HFF-Myc (cell line): ENCODE measurements around the gene NASP.
A peak's percentile ranks its signal among the peaks of the same experiment; 100 is the strongest.

Source experiments
- DNase-seq: peaks from one replicate; pipeline ENCODE4 v3.0.0-alpha.2; 2011; ENCODE audit warnings: low read depth; ENCODE audit errors: extremely low read depth
- H3K4me3 ChIP-seq: replicated peaks from 2 replicates; pipeline ENCODE4 v1.5.1; 2011; ENCODE audit warnings: low read depth, mild to moderate bottlenecking, control low read depth, low read length
- TF ChIP-seq, protein P1 (sequence below): IDR thresholded peaks from 2 replicates; pipeline ENCODE4 v1.5.1; 2012; ENCODE audit warnings: mild to moderate bottlenecking, low read depth, low read length, control low read depth; ENCODE audit errors: missing control alignments

NASP gene, protein sequence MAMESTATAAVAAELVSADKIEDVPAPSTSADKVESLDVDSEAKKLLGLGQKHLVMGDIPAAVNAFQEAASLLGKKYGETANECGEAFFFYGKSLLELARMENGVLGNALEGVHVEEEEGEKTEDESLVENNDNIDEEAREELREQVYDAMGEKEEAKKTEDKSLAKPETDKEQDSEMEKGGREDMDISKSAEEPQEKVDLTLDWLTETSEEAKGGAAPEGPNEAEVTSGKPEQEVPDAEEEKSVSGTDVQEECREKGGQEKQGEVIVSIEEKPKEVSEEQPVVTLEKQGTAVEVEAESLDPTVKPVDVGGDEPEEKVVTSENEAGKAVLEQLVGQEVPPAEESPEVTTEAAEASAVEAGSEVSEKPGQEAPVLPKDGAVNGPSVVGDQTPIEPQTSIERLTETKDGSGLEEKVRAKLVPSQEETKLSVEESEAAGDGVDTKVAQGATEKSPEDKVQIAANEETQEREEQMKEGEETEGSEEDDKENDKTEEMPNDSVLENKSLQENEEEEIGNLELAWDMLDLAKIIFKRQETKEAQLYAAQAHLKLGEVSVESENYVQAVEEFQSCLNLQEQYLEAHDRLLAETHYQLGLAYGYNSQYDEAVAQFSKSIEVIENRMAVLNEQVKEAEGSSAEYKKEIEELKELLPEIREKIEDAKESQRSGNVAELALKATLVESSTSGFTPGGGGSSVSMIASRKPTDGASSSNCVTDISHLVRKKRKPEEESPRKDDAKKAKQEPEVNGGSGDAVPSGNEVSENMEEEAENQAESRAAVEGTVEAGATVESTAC

GRCh38 chr1:45583666-45584350, at the start of gene NASP:
Gene NASP (plus strand): TSS chr1:45584041. CDS start chr1:45584147, 106 bp downstream.
- H3K4me3 ChIP-seq = peak within 1 kb of the TSS; percentile 98
- peak; percentile 39 for DNase-seq
- TF ChIP-seq, protein P1, sequence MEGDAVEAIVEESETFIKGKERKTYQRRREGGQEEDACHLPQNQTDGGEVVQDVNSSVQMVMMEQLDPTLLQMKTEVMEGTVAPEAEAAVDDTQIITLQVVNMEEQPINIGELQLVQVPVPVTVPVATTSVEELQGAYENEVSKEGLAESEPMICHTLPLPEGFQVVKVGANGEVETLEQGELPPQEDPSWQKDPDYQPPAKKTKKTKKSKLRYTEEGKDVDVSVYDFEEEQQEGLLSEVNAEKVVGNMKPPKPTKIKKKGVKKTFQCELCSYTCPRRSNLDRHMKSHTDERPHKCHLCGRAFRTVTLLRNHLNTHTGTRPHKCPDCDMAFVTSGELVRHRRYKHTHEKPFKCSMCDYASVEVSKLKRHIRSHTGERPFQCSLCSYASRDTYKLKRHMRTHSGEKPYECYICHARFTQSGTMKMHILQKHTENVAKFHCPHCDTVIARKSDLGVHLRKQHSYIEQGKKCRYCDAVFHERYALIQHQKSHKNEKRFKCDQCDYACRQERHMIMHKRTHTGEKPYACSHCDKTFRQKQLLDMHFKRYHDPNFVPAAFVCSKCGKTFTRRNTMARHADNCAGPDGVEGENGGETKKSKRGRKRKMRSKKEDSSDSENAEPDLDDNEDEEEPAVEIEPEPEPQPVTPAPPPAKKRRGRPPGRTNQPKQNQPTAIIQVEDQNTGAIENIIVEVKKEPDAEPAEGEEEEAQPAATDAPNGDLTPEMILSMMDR = no peak

GRCh38 chr1:45535988-45536766, 47.7 kb upstream of the NASP start:
- no peak for DNase-seq
- TF ChIP-seq, protein P1 = no peak
- H3K4me3 ChIP-seq = no peak overlapping the region

DNA sequence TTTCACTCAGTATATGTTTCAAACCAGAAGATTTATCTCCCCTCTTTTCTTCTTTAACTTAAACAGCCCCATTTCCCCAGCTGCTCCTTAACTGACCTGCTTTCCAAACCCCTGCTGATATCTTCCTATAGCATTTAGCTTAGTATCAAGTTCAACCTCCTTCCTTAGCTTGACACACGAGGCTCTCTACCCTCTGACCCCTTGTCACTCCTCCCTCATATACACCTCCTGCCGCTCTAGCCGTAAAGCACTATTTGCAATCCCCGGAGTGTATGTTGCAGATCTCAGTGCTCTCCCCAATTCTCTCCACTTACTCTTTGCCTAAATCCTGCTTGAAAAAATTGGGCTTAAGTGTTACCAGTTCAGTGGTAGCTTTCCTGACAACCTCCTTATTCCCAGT, 47.0 kb upstream of the NASP start:
- no peak overlapping the region for H3K4me3 ChIP-seq
- TF ChIP-seq, protein P1 = no peak
- no peak for DNase-seq

- TF ChIP-seq, protein P1 = no peak
- DNase-seq = no peak
Observed at GRCh38 chr1:45541193-45541592, 42.6 kb upstream of the NASP start.

GRCh38 chr1:45542591-45542990, 41.2 kb upstream of the NASP start:
- DNase-seq = no peak
- TF ChIP-seq, protein P1 = no peak
- no peak overlapping the region for H3K4me3 ChIP-seq

More at GRCh38 chr1:45541193-45541592, 42.6 kb upstream of the NASP start:
- H3K4me3 ChIP-seq = no peak overlapping the region
